HCT116 (cell line): Measurements from ENCODE around the gene C1orf105. TPM values are rescaled to one million over a fixed set of nuclear protein-coding genes. Genes with fewer than 3 reads are reported as not detected.

Experiments
- ATAC-seq: fragments of 200-7000 bp; cut with Tn5 transposase; 2 replicates; pipeline ENCODE4 v1.9.1; 2020; ENCODE audit warnings: mild to moderate bottlenecking, moderate library complexity
- BruUV-seq: library from RNA; stranded (reverse); fragments of 400-500 nt; replicated peaks from 2 replicates; lab custom pipeline; 2021; lab: Mats Ljungman, UMichigan
- CTCF ChIA-PET: fragments of 300-600 bp; sonication (Branson Sonifier 250); formaldehyde crosslinking; loops from one replicate; lab custom pipeline; 2021; ENCODE audit warnings: antibody characterized with exemption; lab: Charles Lee
- POLR2A ChIA-PET: fragments of 300-600, 350-600 bp; sonication (Branson Sonifier 250); formaldehyde crosslinking; loops from one replicate; lab custom pipeline; 2021; ENCODE audit warnings: antibody characterized with exemption; lab: Charles Lee
- RAD21 ChIA-PET, 2 experiments: fragments of 300-600 bp; sonication (Branson Sonifier 250); formaldehyde crosslinking; loops; one replicate each; lab custom pipeline; 2023; ENCODE audit warnings: low total read pairs in 2 of 2; ENCODE audit not compliant: uncharacterized antibody in 2 of 2, unreplicated experiment in 2 of 2, low non-redundant PET in 1 of 2; lab: Charles Lee
- DNase-seq: peaks from one replicate; pipeline ENCODE4 v3.0.0-alpha.2; 2010; ENCODE audit warnings: low read depth, low spot score
- H2AFZ ChIP-seq: fragments of 200-600 bp; shearing (Covaris generic), sonication (generic); 2 replicates; pipeline ENCODE4 v1.6.1; 2017; ENCODE audit warnings: low read depth, mixed run types, mixed read lengths, antibody characterized with exemption, low read length; ENCODE audit not compliant: poor library complexity, severe bottlenecking
- H3K27ac ChIP-seq: 2 replicates; pipeline ENCODE4 v1.5.1; 2012; ENCODE audit warnings: low read depth, low read length
- H3K27me3 ChIP-seq: fragments of 200-600 bp; sonication (generic); 2 replicates; pipeline ENCODE4 v1.6.1; 2016; ENCODE audit warnings: mixed run types, low read length, mixed read lengths; ENCODE audit not compliant: insufficient read depth
- H3K36me3 ChIP-seq, 2 experiments: fragments of 200-500 bp in 1 of 2; fragments of 200-600 bp in 1 of 2; sonication (Bioruptor generic) in 1 of 2; sonication (generic) in 1 of 2; 2 replicates each; pipeline versions ENCODE4 v1.5.1 to v1.6.1; 2014 to 2016; ENCODE audit warnings: low read length in 2 of 2, inconsistent platforms in 1 of 2, mixed read lengths in 1 of 2, mixed run types in 1 of 2; ENCODE audit not compliant: insufficient read depth in 2 of 2, control insufficient read depth in 1 of 2
- H3K4me1 ChIP-seq, 2 experiments: fragments of 200-600 bp in 1 of 2; sonication (generic) in 1 of 2; 2 replicates each; pipeline versions ENCODE4 v1.5.1 to v1.6.1; 2012 to 2017; ENCODE audit warnings: low read length in 2 of 2, inconsistent platforms in 1 of 2, mild to moderate bottlenecking in 1 of 2, mixed read lengths in 1 of 2, mixed run types in 1 of 2, moderate library complexity in 1 of 2; ENCODE audit not compliant: insufficient read depth in 2 of 2, control insufficient read depth in 1 of 2
- H3K4me2 ChIP-seq: fragments of 200-600 bp; sonication (generic); 2 replicates; pipeline ENCODE4 v1.6.1; 2017; ENCODE audit warnings: mixed run types, low read length, mixed read lengths
- H3K4me3 ChIP-seq, 2 experiments: fragments of 200-600 bp in 1 of 2; sonication (generic) in 1 of 2; replicated peaks in 1 of 2; 2 replicates each; pipeline ENCODE4 v1.5.1; 2011 to 2016; ENCODE audit warnings: low read length in 2 of 2, control low read depth in 1 of 2, low read depth in 1 of 2, mild to moderate bottlenecking in 1 of 2, mixed read lengths in 1 of 2, mixed run types in 1 of 2
- H3K79me2 ChIP-seq: fragments of 200-600 bp; sonication (generic); 2 replicates; pipeline ENCODE4 v1.6.1; 2017; ENCODE audit warnings: mild to moderate bottlenecking, mixed run types, low read length, moderate library complexity, mixed read lengths; ENCODE audit not compliant: insufficient read depth
- H3K9ac ChIP-seq: fragments of 200-600 bp; sonication (generic); 2 replicates; pipeline ENCODE4 v1.6.1; 2016; ENCODE audit warnings: low read length, mixed read lengths
- H3K9me2 ChIP-seq: fragments of 200-600 bp; sonication (generic), shearing (Covaris generic); 2 replicates; pipeline ENCODE4 v1.6.1; 2017; ENCODE audit warnings: mixed run types, mild to moderate bottlenecking, moderate library complexity; ENCODE audit not compliant: insufficient read depth
- H3K9me3 ChIP-seq, 2 experiments: fragments of 200-500 bp in 1 of 2; fragments of 200-600 bp in 1 of 2; sonication (Bioruptor generic) in 1 of 2; sonication (generic) in 1 of 2; 2 replicates each; pipeline ENCODE4 v1.6.1; 2014 to 2017; ENCODE audit warnings: low read length in 2 of 2, mixed read lengths in 2 of 2, inconsistent platforms in 1 of 2, low read depth in 1 of 2, mild to moderate bottlenecking in 1 of 2, mixed run types in 1 of 2, moderate library complexity in 1 of 2; ENCODE audit not compliant: control insufficient read depth in 1 of 2, insufficient read depth in 1 of 2
- H4K20me1 ChIP-seq: fragments of 200-600 bp; sonication (generic), shearing (Covaris generic); 2 replicates; pipeline ENCODE4 v1.6.1; 2017; ENCODE audit warnings: mixed run types, mild to moderate bottlenecking, moderate library complexity; ENCODE audit not compliant: insufficient read depth
- ELF1 ChIP-seq: IDR thresholded peaks from 2 replicates; pipeline ENCODE4 v1.6.1; 2012; ENCODE audit warnings: low read depth, borderline replicate concordance
- EZH2 ChIP-seq: fragments of 200-600 bp; sonication (generic); IDR thresholded peaks from 2 replicates; pipeline ENCODE4 v1.6.1; 2017; ENCODE audit warnings: antibody characterized with exemption, mixed run types
- JUND ChIP-seq: IDR thresholded peaks from 2 replicates; pipeline ENCODE4 v1.6.1; 2012
- POLR2AphosphoS5 ChIP-seq: IDR thresholded peaks from 2 replicates; pipeline ENCODE4 v1.6.1; 2011; ENCODE audit warnings: mild to moderate bottlenecking, low read depth, low read length, moderate library complexity
- SIN3A ChIP-seq: IDR thresholded peaks from 2 replicates; pipeline ENCODE4 v1.6.1; 2012; ENCODE audit warnings: low read depth
- SP1 ChIP-seq: IDR thresholded peaks from 2 replicates; pipeline ENCODE4 v1.6.1; 2012; ENCODE audit warnings: low read depth
- SRF ChIP-seq: IDR thresholded peaks from 2 replicates; pipeline ENCODE4 v1.6.1; 2012; ENCODE audit warnings: low read depth
- TCF7L2 ChIP-seq: IDR thresholded peaks from 2 replicates; pipeline ENCODE4 v1.7.0; 2011; ENCODE audit warnings: borderline replicate concordance, inconsistent platforms; ENCODE audit not compliant: insufficient read depth, insufficient read length; ENCODE audit errors: extremely low read depth
- ZFX ChIP-seq: fragments of 450-650 bp; IDR thresholded peaks from 2 replicates; pipeline ENCODE4 v1.6.1; 2017
- ZNF274 ChIP-seq: fragments of 200-500 bp; sonication (Bioruptor generic); IDR thresholded peaks from 2 replicates; pipeline ENCODE4 v1.6.1; 2014; ENCODE audit warnings: mild to moderate bottlenecking, low read depth, low read length, inconsistent platforms
- intact Hi-C: fragments of 100-400 bp; cut with micrococcal nuclease; formaldehyde crosslinking; loops from 2 replicates; pipeline ENCODE4 v1.10.0; 2022
- total RNA-seq: library from RNA; stranded (reverse); gene quantifications from one replicate; pipeline ENCODE4 v1.2.1, GENCODE V29; 2021; ENCODE audit not compliant: unreplicated experiment
- TF ChIP-seq, protein P1 (sequence below), 3 experiments: fragments of 200-600 bp in 1 of 3; sonication (generic) in 1 of 3; IDR thresholded peaks in 2 of 3; conservative IDR thresholded peaks in 1 of 3; 2 replicates each; pipeline ENCODE4 v1.5.1; 2012 to 2017; ENCODE audit warnings: low read depth in 2 of 3, low read length in 2 of 3, antibody characterized with exemption in 1 of 3, borderline replicate concordance in 1 of 3, control low read depth in 1 of 3, mild to moderate bottlenecking in 1 of 3, mixed read lengths in 1 of 3, mixed run types in 1 of 3, moderate library complexity in 1 of 3; ENCODE audit not compliant: insufficient read depth in 1 of 3
- TF ChIP-seq, protein P2 (sequence below): IDR thresholded peaks from 2 replicates; pipeline ENCODE4 v1.6.1; 2012

C1orf105 gene
- total RNA-seq, 1 experiment from 2014 or later: not detected

DNA sequence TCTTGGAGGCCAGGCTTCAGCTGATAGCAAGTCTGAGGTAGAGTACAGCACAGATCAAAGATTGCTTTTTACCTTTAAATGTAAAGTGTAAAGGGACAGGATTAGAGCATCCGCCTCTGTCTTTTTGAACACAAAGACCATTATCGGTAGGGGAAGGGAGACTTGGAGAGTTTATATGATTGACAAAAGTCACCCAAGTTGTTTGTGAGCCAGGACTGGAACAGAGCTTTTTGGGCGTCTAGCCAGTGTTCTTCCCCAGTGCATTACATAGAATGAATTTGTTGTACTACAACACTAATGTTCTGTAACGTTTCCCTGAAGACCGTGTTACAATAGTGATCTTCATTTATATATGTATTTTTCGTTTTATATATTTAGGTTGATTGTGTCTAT lies 32.7 kb downstream of the C1orf105 start:
- intact Hi-C loops: no loop called here
- DNase-seq: no peak
- CTCF ChIA-PET: interaction anchor here (1.1 kb wide), 1 partner anchor 451 kb away, joined by 3 read pairs; no protein-coding TSS in a partner anchor

DNA sequence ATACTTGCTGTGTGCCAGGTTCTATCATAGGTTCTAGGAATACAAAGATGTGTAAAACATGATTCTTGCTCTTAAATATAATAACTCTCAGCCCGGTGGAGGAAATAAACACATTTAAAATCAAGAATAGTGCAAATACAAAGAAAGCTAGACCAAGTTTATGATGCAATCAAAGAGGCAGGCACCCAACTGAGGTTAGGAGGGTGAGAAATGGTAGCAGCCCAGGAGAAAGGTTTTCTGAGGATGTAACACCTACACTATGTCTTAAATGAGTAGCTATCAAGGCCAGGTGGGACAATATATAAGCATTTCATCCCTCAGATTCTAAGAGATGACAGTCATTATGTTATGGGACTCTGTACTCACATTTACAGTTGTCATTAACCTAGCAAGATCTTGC lies 33.1 kb downstream of the C1orf105 start:
- H3K4me2 ChIP-seq: no peak overlapping the region
- H3K79me2 ChIP-seq: no peaks in the 10 kb centered on the region
- H4K20me1 ChIP-seq: no peaks in the 10 kb centered on the region
- CTCF ChIA-PET: no interaction called here
- RAD21 ChIA-PET: no interaction called here
- no peak for DNase-seq
- intact Hi-C loops: no loop called here
- POLR2A ChIA-PET: no interaction called here
- no TSS peak for BruUV-seq
- no peak overlapping the region for H3K27ac ChIP-seq
- no peak overlapping the region for H3K9ac ChIP-seq
- H3K4me1 ChIP-seq: peaks cover 0 to 20% of the 10 kb centered on the region in 2 experiments; a peak in 2 of 4 replicates
- no peak overlapping the region for H2AFZ ChIP-seq
- H3K9me3 ChIP-seq: no peaks in the 10 kb centered on the region
- H3K9me2 ChIP-seq: no peaks in the 10 kb centered on the region
- no peak overlapping the region for H3K4me3 ChIP-seq
- no peak for ATAC-seq
- H3K27me3 ChIP-seq: no peaks in the 10 kb centered on the region
- no peaks in the 10 kb centered on the region for H3K36me3 ChIP-seq
- TF ChIP-seq SIN3A (no peak), JUND (no peak), POLR2AphosphoS5 (no peak), EZH2 (no peak), ZNF274 (no peak), SRF (no peak), ELF1 (no peak), ZFX (no peak), SP1 (no peak)
- TF ChIP-seq, protein P1, sequence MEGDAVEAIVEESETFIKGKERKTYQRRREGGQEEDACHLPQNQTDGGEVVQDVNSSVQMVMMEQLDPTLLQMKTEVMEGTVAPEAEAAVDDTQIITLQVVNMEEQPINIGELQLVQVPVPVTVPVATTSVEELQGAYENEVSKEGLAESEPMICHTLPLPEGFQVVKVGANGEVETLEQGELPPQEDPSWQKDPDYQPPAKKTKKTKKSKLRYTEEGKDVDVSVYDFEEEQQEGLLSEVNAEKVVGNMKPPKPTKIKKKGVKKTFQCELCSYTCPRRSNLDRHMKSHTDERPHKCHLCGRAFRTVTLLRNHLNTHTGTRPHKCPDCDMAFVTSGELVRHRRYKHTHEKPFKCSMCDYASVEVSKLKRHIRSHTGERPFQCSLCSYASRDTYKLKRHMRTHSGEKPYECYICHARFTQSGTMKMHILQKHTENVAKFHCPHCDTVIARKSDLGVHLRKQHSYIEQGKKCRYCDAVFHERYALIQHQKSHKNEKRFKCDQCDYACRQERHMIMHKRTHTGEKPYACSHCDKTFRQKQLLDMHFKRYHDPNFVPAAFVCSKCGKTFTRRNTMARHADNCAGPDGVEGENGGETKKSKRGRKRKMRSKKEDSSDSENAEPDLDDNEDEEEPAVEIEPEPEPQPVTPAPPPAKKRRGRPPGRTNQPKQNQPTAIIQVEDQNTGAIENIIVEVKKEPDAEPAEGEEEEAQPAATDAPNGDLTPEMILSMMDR (IDR thresholded peaks at IDR 0.05 in 2 of 3, conservative IDR thresholded peaks at IDR 0.05 in 1 of 3; ENCODE audit: borderline replicate concordance in 1 of 3, insufficient read depth in 1 of 3, low read depth in 2 of 3, low read length in 2 of 3): no peak

More for the DNA sequence above, 32.7 kb downstream of the C1orf105 start:
- H3K27ac ChIP-seq: no peak overlapping the region
- H3K9me3 ChIP-seq: no peaks in the 10 kb centered on the region
- no peak for TF ChIP-seq TCF7L2
- TF ChIP-seq POLR2AphosphoS5: no peak
- TF ChIP-seq, protein P2, sequence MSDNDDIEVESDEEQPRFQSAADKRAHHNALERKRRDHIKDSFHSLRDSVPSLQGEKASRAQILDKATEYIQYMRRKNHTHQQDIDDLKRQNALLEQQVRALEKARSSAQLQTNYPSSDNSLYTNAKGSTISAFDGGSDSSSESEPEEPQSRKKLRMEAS: no peak
- no peak for TF ChIP-seq JUND
- TF ChIP-seq, protein P1 (IDR thresholded peaks at IDR 0.05 in 2 of 3, conservative IDR thresholded peaks at IDR 0.05 in 1 of 3; ENCODE audit: borderline replicate concordance in 1 of 3, insufficient read depth in 1 of 3, low read depth in 2 of 3, low read length in 2 of 3): no peak
- TF ChIP-seq, all 23 proteins: peak for 0
- ChIA-PET POLR2A (interaction anchor here (0.6 kb wide), 1 partner anchor 531 kb away, joined by 4 read pairs; no protein-coding TSS in a partner anchor), RAD21 (no interaction called here)
- no peaks in the 10 kb centered on the region for H3K79me2 ChIP-seq
- no peaks in the 10 kb centered on the region for H3K36me3 ChIP-seq
- H4K20me1 ChIP-seq: no peaks in the 10 kb centered on the region
- BruUV-seq: no TSS peak
- H3K27me3 ChIP-seq: no peaks in the 10 kb centered on the region
- no peak overlapping the region for H2AFZ ChIP-seq
- H3K4me2 ChIP-seq: no peak overlapping the region
- no peak for ATAC-seq
- H3K9me2 ChIP-seq: no peaks in the 10 kb centered on the region
- no peak overlapping the region for H3K9ac ChIP-seq
- peaks cover 0 to 20% of the 10 kb centered on the region in 2 experiments; a peak in 2 of 4 replicates for H3K4me1 ChIP-seq
- no peak overlapping the region for H3K4me3 ChIP-seq
